HepG2 (cell line): ENCODE results near the gene ZNF341. TPM values are rescaled to one million over a fixed set of nuclear protein-coding genes. Genes with fewer than 3 reads are reported as not detected.
A peak's percentile ranks its signal among the peaks of the same experiment; 100 is the strongest.

Experiments used
- ARID2 ChIP-seq: sonication (generic); formaldehyde crosslinking; IDR thresholded peaks from 2 replicates; pipeline ENCODE4 v1.8.1; 2022; ENCODE audit warnings: mild to moderate bottlenecking, missing genetic modification reagents, borderline replicate concordance
- ASH2L ChIP-seq: fragments of 300-600, 200-600 bp; sonication (generic); IDR thresholded peaks from 2 replicates; pipeline ENCODE4 v1.7.0; 2017; ENCODE audit warnings: low read depth, mild to moderate bottlenecking, moderate library complexity, mixed read lengths, low read length; ENCODE audit not compliant: insufficient read length
- E2F2 ChIP-seq: sonication (generic); formaldehyde crosslinking; IDR thresholded peaks from 2 replicates; pipeline ENCODE4 v1.4.0; 2020; ENCODE audit warnings: missing genetic modification reagents, borderline replicate concordance
- HMGA1 ChIP-seq: sonication (generic); formaldehyde crosslinking; conservative IDR thresholded peaks from 2 replicates; pipeline ENCODE4 v1.4.0; 2020; ENCODE audit warnings: missing genetic modification reagents
- KLF12 ChIP-seq: sonication (generic); formaldehyde crosslinking; IDR thresholded peaks from 2 replicates; pipeline ENCODE4 v1.4.0; 2020; ENCODE audit warnings: missing genetic modification reagents, borderline replicate concordance
- MAFG ChIP-seq: sonication (generic); formaldehyde crosslinking; IDR thresholded peaks from 2 replicates; pipeline ENCODE4 v1.5.1; 2020; ENCODE audit warnings: mild to moderate bottlenecking, missing genetic modification reagents
- NFE2 ChIP-seq: sonication (generic); formaldehyde crosslinking; IDR thresholded peaks from 2 replicates; pipeline ENCODE4 v1.4.0; 2020; ENCODE audit warnings: missing genetic modification reagents
- PLSCR1 ChIP-seq: sonication (generic); formaldehyde crosslinking; IDR thresholded peaks from 2 replicates; pipeline ENCODE4 v1.5.0; 2020; ENCODE audit warnings: missing genetic modification reagents, mild to moderate bottlenecking, borderline replicate concordance
- RBM39 ChIP-seq: fragments of 200-400 bp; formaldehyde crosslinking; IDR thresholded peaks from one replicate; pipeline ENCODE4 v1.6.1; 2018; ENCODE audit warnings: antibody characterized with exemption, mild to moderate bottlenecking, low read depth, low read length; ENCODE audit not compliant: poor library complexity, severe bottlenecking
- THAP11 ChIP-seq: IDR thresholded peaks from 2 replicates; pipeline ENCODE4 v1.6.1; 2016; ENCODE audit warnings: missing biosample characterization, missing genetic modification reagents
- ZMYM4 ChIP-seq: sonication (generic); formaldehyde crosslinking; IDR thresholded peaks from 2 replicates; pipeline ENCODE4 v1.8.1; 2023; ENCODE audit warnings: mild to moderate bottlenecking, missing genetic modification reagents
- ZNF20 ChIP-seq: sonication (generic); formaldehyde crosslinking; IDR thresholded peaks from 2 replicates; pipeline ENCODE4 v1.4.0; 2020; ENCODE audit warnings: mild to moderate bottlenecking, moderate library complexity, missing genetic modification reagents
- ZNF234 ChIP-seq: sonication (generic); formaldehyde crosslinking; conservative IDR thresholded peaks from 2 replicates; pipeline ENCODE4 v1.5.1; 2020; ENCODE audit warnings: mild to moderate bottlenecking, missing genetic modification reagents
- ZNF274 ChIP-seq: sonication (generic); formaldehyde crosslinking; IDR thresholded peaks from 2 replicates; pipeline ENCODE4 v1.5.1; 2020; ENCODE audit warnings: mild to moderate bottlenecking, missing genetic modification reagents
- ZNF326 ChIP-seq: sonication (generic); formaldehyde crosslinking; IDR thresholded peaks from 2 replicates; pipeline ENCODE4 v1.4.0; 2020; ENCODE audit warnings: missing genetic modification reagents, borderline replicate concordance
- ZNF329 ChIP-seq: sonication (generic); formaldehyde crosslinking; IDR thresholded peaks from 2 replicates; pipeline ENCODE4 v1.9.0; 2021; ENCODE audit warnings: low read depth, mild to moderate bottlenecking, missing genetic modification reagents
- ZNF362 ChIP-seq: sonication (generic); formaldehyde crosslinking; IDR thresholded peaks from 2 replicates; pipeline ENCODE4 v1.4.0; 2020; ENCODE audit warnings: missing genetic modification reagents, mild to moderate bottlenecking, borderline replicate concordance
- ZNF501 ChIP-seq: sonication (generic); formaldehyde crosslinking; IDR thresholded peaks from 2 replicates; pipeline ENCODE4 v1.5.1; 2020; ENCODE audit warnings: mild to moderate bottlenecking, moderate library complexity, missing genetic modification reagents
- ZNF562 ChIP-seq: sonication (generic); formaldehyde crosslinking; IDR thresholded peaks from 2 replicates; pipeline ENCODE4 v1.8.0; 2022; ENCODE audit warnings: missing genetic modification reagents, borderline replicate concordance
- ZNF629 ChIP-seq: sonication (generic); formaldehyde crosslinking; conservative IDR thresholded peaks from 2 replicates; pipeline ENCODE4 v1.5.0; 2020; ENCODE audit warnings: missing genetic modification reagents
- ZNF770 ChIP-seq: sonication (generic); formaldehyde crosslinking; IDR thresholded peaks from 2 replicates; pipeline ENCODE4 v1.5.0; 2020; ENCODE audit warnings: mild to moderate bottlenecking, missing genetic modification reagents
- ZSCAN20 ChIP-seq: sonication (generic); formaldehyde crosslinking; IDR thresholded peaks from 2 replicates; pipeline ENCODE4 v1.4.0; 2020; ENCODE audit warnings: missing genetic modification reagents, mild to moderate bottlenecking, borderline replicate concordance
- ZZZ3 ChIP-seq: sonication (generic); formaldehyde crosslinking; IDR thresholded peaks from 2 replicates; pipeline ENCODE4 v1.4.0; 2020; ENCODE audit warnings: missing genetic modification reagents, mild to moderate bottlenecking, borderline replicate concordance
- polyA plus RNA-seq, 8 experiments: library from polyadenylated mRNA; depleted of rRNA in 3 of 8; stranded (reverse) in 7 of 8; unstranded in 1 of 8; fragments of >200 nt; fragmentation: Illumina TruSeq in 4 of 8; extraction: Trizol in 4 of 8; gene quantifications; 2 replicates each; pipeline versions ENCODE4 v1.2.1 to v1.2.3, GENCODE V29; 2011 to 2016; ENCODE audit warnings: low read depth in 4 of 8, missing spikeins in 1 of 8, mixed read lengths in 1 of 8; ENCODE audit not compliant: insufficient read depth in 1 of 8
- total RNA-seq, 5 experiments: library from RNA; depleted of rRNA; stranded (reverse); fragments of >200 nt; fragmentation: Illumina TruSeq; extraction: Trizol; gene quantifications; 2 replicates each; pipeline ENCODE4 v1.2.3, GENCODE V29; 2016; ENCODE audit warnings: low read depth in 1 of 5

ZNF341 gene
- total and polyA plus RNA-seq, 2 of the 13 experiments (the other 11 are each of a cell fraction or from before 2014, with no cell fraction given) = 1.1 to 2.2 TPM

GRCh38 chr20:33685328-33686099 lies 46.3 kb upstream of the ZNF341 start (continued):
- peak; percentile 89; the same call in 1 of the 2 replicates for TF ChIP-seq E2F2 (CRISPR knock-in tag)
- TF ChIP-seq ZNF362 (CRISPR knock-in tag) = 0 out of 2 replicates have a peak, but pooled peaks have one; percentile 23
- peak; percentile 56 for TF ChIP-seq RBM39
- no peak for TF ChIP-seq ZNF326 (CRISPR knock-in tag)
- no peak for TF ChIP-seq ZNF770
- no peak for TF ChIP-seq ARID2
- no peak for TF ChIP-seq ZNF20 (CRISPR knock-in tag)
- TF ChIP-seq MAFG (CRISPR knock-in tag) = no peak
- TF ChIP-seq ZZZ3 (CRISPR knock-in tag) = peak; percentile 17; the same call in 1 of the 2 replicates
- TF ChIP-seq ZNF562 (CRISPR knock-in tag) = no peak; the same call in 1 of the 2 replicates
- peak; percentile 77; the same call in 1 of the 2 replicates for TF ChIP-seq ZSCAN20 (CRISPR knock-in tag)
- peak; percentile 94 for TF ChIP-seq ZNF629 (CRISPR knock-in tag)
- 0 out of 2 replicates have a peak, but pooled peaks have one; percentile 34 for TF ChIP-seq ZNF501 (CRISPR knock-in tag)
- TF ChIP-seq HMGA1 (CRISPR knock-in tag) = no peak
- peak; percentile 42 for TF ChIP-seq ZMYM4 (CRISPR knock-in tag)
- no peak for TF ChIP-seq PLSCR1
- no peak for TF ChIP-seq THAP11 (CRISPR knock-in tag)
- peak; percentile 49 for TF ChIP-seq ASH2L
- peak; percentile 50; the same call in 1 of the 2 replicates for TF ChIP-seq ZNF274 (CRISPR knock-in tag)
- TF ChIP-seq NFE2 (CRISPR knock-in tag) = no peak
- peak; percentile 67 for TF ChIP-seq KLF12 (CRISPR knock-in tag)
- TF ChIP-seq ZNF329 (CRISPR knock-in tag) = no peak
- no peak for TF ChIP-seq ZNF234 (CRISPR knock-in tag)
